HEK293 (cell line): ENCODE measurements around the gene HOXD10.

Experiments
- CTCF ChIA-PET: fragments of 350-600 bp; formaldehyde crosslinking; extraction: SDS; loops from one replicate; lab custom pipeline; 2021; ENCODE audit warnings: antibody characterized with exemption; lab: Yijun Ruan, JAX
- POLR2A ChIA-PET: fragments of 300-600 bp; formaldehyde crosslinking; extraction: SDS; loops from one replicate; lab custom pipeline; 2020; ENCODE audit warnings: antibody characterized with exemption, inconsistent platforms; lab: Yijun Ruan, JAX
- H3K27ac ChIP-seq: fragments of 200-500 bp; sonication (Bioruptor generic); 2 replicates; pipeline ENCODE4 v1.5.1; 2014; ENCODE audit warnings: low read depth, low read length, control low read depth, inconsistent platforms; ENCODE audit errors: extremely low read depth
- H3K36me3 ChIP-seq, 2 experiments: fragments of 200-500 bp in 1 of 2; sonication (Bioruptor generic) in 1 of 2; 1 replicate in 1 of 2; 2 replicates in 1 of 2; pipeline ENCODE4 v1.5.1; 2014 to 2017; ENCODE audit warnings: inconsistent platforms in 2 of 2, low read length in 2 of 2; ENCODE audit not compliant: control insufficient read depth in 2 of 2, insufficient read depth in 1 of 2
- H3K4me1 ChIP-seq: fragments of 200-500 bp; sonication (Bioruptor generic); 2 replicates; pipeline ENCODE4 v1.5.1; 2014; ENCODE audit warnings: mild to moderate bottlenecking, low read length, inconsistent platforms; ENCODE audit not compliant: control insufficient read depth, insufficient read depth
- H3K4me3 ChIP-seq: 2 replicates; pipeline ENCODE4 v1.5.1; 2011; ENCODE audit warnings: low read depth, mild to moderate bottlenecking, control low read depth, low read length, moderate library complexity
- H3K9me3 ChIP-seq: fragments of 200-500 bp; sonication (Bioruptor generic); 2 replicates; pipeline ENCODE4 v1.5.1; 2014; ENCODE audit warnings: low read depth, low read length, inconsistent platforms; ENCODE audit not compliant: control insufficient read depth, insufficient read depth
- GLIS1 ChIP-seq: fragments of 450-650 bp; formaldehyde crosslinking; IDR thresholded peaks from 2 replicates; pipeline ENCODE4 v1.5.1; 2016; ENCODE audit warnings: missing biosample characterization, missing genetic modification characterization
- KLF8 ChIP-seq: fragments of 450-650 bp; formaldehyde crosslinking; IDR thresholded peaks from 2 replicates; pipeline ENCODE4 v1.5.1; 2016; ENCODE audit warnings: missing biosample characterization, missing genetic modification characterization
- SCRT2 ChIP-seq: fragments of 450-650 bp; formaldehyde crosslinking; IDR thresholded peaks from 2 replicates; pipeline ENCODE4 v1.5.1; 2016; ENCODE audit warnings: missing biosample characterization, missing genetic modification characterization
- YY2 ChIP-seq: fragments of 450-650 bp; formaldehyde crosslinking; IDR thresholded peaks from 2 replicates; pipeline ENCODE4 v1.5.1; 2016; ENCODE audit warnings: missing biosample characterization, missing genetic modification characterization
- ZFP3 ChIP-seq: fragments of 450-650 bp; formaldehyde crosslinking; IDR thresholded peaks from 2 replicates; pipeline ENCODE4 v1.5.1; 2016; ENCODE audit warnings: low read depth, missing biosample characterization, missing genetic modification characterization
- ZNF114 ChIP-seq: fragments of 450-650 bp; formaldehyde crosslinking; IDR thresholded peaks from 2 replicates; pipeline ENCODE4 v1.5.0; 2017; ENCODE audit warnings: missing biosample characterization, missing genetic modification characterization
- ZNF138 ChIP-seq: fragments of 450-650 bp; formaldehyde crosslinking; IDR thresholded peaks from 2 replicates; pipeline ENCODE4 v1.5.1; 2016; ENCODE audit warnings: missing biosample characterization, missing genetic modification characterization, borderline replicate concordance
- ZNF140 ChIP-seq: fragments of 450-650 bp; formaldehyde crosslinking; IDR thresholded peaks from 2 replicates; pipeline ENCODE4 v1.5.1; 2016; ENCODE audit warnings: missing biosample characterization, missing genetic modification characterization
- ZNF223 ChIP-seq: fragments of 450-650 bp; formaldehyde crosslinking; IDR thresholded peaks from 2 replicates; pipeline ENCODE4 v1.5.1; 2016; ENCODE audit warnings: missing biosample characterization, missing genetic modification characterization
- ZNF558 ChIP-seq: fragments of 450-650 bp; formaldehyde crosslinking; IDR thresholded peaks from 2 replicates; pipeline ENCODE4 v1.5.1; 2016; ENCODE audit warnings: missing biosample characterization, missing genetic modification characterization
- ZNF580 ChIP-seq: fragments of 450-650 bp; formaldehyde crosslinking; IDR thresholded peaks from 2 replicates; pipeline ENCODE4 v1.5.1; 2016; ENCODE audit warnings: missing biosample characterization, missing genetic modification characterization
- ZNF621 ChIP-seq: fragments of 450-650 bp; formaldehyde crosslinking; IDR thresholded peaks from 2 replicates; pipeline ENCODE4 v1.5.1; 2017; ENCODE audit warnings: missing biosample characterization, missing genetic modification characterization
- ZNF660 ChIP-seq: fragments of 450-650 bp; IDR thresholded peaks from 2 replicates; pipeline ENCODE4 v1.5.1; 2018; ENCODE audit warnings: missing biosample characterization, mild to moderate bottlenecking, missing genetic modification characterization
- ZNF707 ChIP-seq: fragments of 450-650 bp; formaldehyde crosslinking; IDR thresholded peaks from 2 replicates; pipeline ENCODE4 v1.5.1; 2016; ENCODE audit warnings: missing biosample characterization, missing genetic modification characterization
- ZNF768 ChIP-seq: fragments of 450-650 bp; formaldehyde crosslinking; IDR thresholded peaks from 2 replicates; pipeline ENCODE4 v1.5.1; 2018; ENCODE audit warnings: missing biosample characterization, mild to moderate bottlenecking, missing genetic modification characterization

HOXD10 gene

GRCh38 chr2:176137252-176137580 lies 20.6 kb downstream of the HOXD10 start (continued):
- no peak for TF ChIP-seq ZNF223 (tag by site-specific recombination)
- no peak for TF ChIP-seq ZNF140 (tag by site-specific recombination)
- peak; percentile 81 for TF ChIP-seq GLIS1
- no peak for TF ChIP-seq ZNF768 (tag by site-specific recombination)
- TF ChIP-seq ZFP3 (tag by site-specific recombination): no peak
- TF ChIP-seq SCRT2 (tag by site-specific recombination): peak; percentile 98

- TF ChIP-seq ZNF558: peak; percentile 45; the same call in 1 of the 2 replicates
- TF ChIP-seq ZNF580 (tag by site-specific recombination): no peak
- no peaks in the 10 kb centered on the region for H3K36me3 ChIP-seq
- H3K4me1 ChIP-seq: peaks cover 11% of the 10 kb centered on the region
- no peak overlapping the region for H3K4me3 ChIP-seq
- H3K9me3 ChIP-seq: no peaks in the 10 kb centered on the region
- H3K27ac ChIP-seq: no peak overlapping the region
- CTCF ChIA-PET: interaction anchor here (0.6 to 7.5 kb wide), 6 partner anchors 10 to 514 kb away, joined by 3 to 104 read pairs (median 8); no protein-coding TSS in a partner anchor
- POLR2A ChIA-PET: no interaction called here
These were observed 21.3 kb downstream of the HOXD10 start for GRCh38 chr2:176137906-176138305.

DNA sequence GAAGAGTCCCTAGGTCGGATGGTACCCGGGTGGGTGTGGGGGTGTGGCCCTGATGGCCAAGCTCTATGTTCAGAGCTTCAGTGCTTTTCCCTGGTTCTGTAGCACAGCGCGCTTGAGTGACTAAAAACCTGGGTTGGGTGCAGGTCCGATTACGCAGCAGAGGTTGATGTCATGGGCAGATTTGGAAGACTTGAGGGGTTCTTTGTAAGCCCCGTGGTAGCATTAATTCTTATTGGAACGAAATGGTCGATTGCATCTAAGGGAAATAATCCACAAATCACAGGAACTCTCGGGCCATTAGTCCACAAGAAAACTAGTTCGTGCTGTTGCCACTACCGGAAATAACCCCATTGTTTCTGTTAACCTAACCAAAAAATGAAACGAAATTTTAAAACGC lies 21.9 kb downstream of the HOXD10 start:
- Histone ChIP-seq H3K27ac (no peak overlapping the region), H3K4me1 (peaks cover 13% of the 10 kb centered on the region), H3K36me3 (no peaks in the 10 kb centered on the region), H3K9me3 (no peaks in the 10 kb centered on the region), H3K4me3 (no peak overlapping the region)
- CTCF ChIA-PET: interaction anchor here (0.6 to 7.5 kb wide), 5 partner anchors 317 to 513 kb away, joined by 4 to 104 read pairs (median 26); no protein-coding TSS in a partner anchor
- POLR2A ChIA-PET: interaction anchor here (1.3 kb wide), 1 partner anchor 317 kb away, joined by 3 read pairs; no protein-coding TSS in a partner anchor
- TF ChIP-seq ZNF660 (tag by site-specific recombination) (no peak), ZNF138 (tag by site-specific recombination) (no peak), ZNF707 (tag by site-specific recombination) (no peak), KLF8 (tag by site-specific recombination) (no peak), YY2 (tag by site-specific recombination) (no peak)

- H3K9me3 ChIP-seq: no peaks in the 10 kb centered on the region
- H3K36me3 ChIP-seq: no peaks in the 10 kb centered on the region
- H3K27ac ChIP-seq: no peak overlapping the region
- POLR2A ChIA-PET: interaction anchor here (1.3 to 1.5 kb wide), 2 partner anchors 17 to 316 kb away, joined by 3 read pairs; no protein-coding TSS in a partner anchor
- CTCF ChIA-PET: interaction anchor here (0.6 to 7.5 kb wide), 19 partner anchors 11 to 1009 kb away, joined by 3 to 104 read pairs (median 7); partner anchors contain the start of gene HOXD4
- TF ChIP-seq ZNF621 (tag by site-specific recombination) (no peak), ZNF114 (tag by site-specific recombination) (no peak)
- H3K4me1 ChIP-seq: peaks cover 13% of the 10 kb centered on the region
- H3K4me3 ChIP-seq: no peak overlapping the region
These were observed 22.5 kb downstream of the HOXD10 start for GRCh38 chr2:176138923-176139660.
